Erythroblast (primary cell): ENCODE results near the gene DPM3.
"Not testable (repeated sequence)": the region's sequence is repeated elsewhere in the genome, so short reads cannot be mapped to it uniquely, and the experiment has no call there.

ENCODE experiments used
- DNase-seq, 2 experiments: peaks; one replicate each; lab custom pipeline; 2025; lab: John Stamatoyannopoulos, UW
- GATA1 ChIP-seq: IDR thresholded peaks from 2 replicates; pipeline ENCODE4 v1.6.1; 2011; ENCODE audit warnings: low read depth, mild to moderate bottlenecking, control low read depth, low read length, moderate library complexity
- POLR2A ChIP-seq: IDR thresholded peaks from 2 replicates; pipeline ENCODE4 v1.6.1; 2011; ENCODE audit warnings: mild to moderate bottlenecking, low read length

Gene DPM3

DNA sequence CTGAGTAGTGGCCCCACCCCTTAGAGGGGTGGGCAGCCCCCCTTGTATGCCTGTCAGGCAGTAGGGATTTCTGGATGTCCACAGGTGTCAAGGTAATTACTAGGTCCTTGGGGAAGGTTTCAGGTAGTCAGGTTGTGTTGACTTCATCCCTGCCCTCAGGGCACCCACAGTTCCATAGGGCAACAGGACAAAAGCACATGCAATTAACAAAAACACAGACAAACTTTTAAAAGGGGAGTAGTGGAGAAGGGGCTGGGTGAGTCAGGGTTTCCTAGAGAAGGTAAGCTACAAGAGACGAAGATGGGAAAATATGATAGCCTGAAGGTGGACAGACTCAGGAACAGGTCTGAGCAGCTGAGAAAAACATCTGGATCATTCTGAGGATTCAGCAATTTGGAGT, 18.7 kb upstream of the DPM3 start:
- DNase-seq = no peak
- TF ChIP-seq POLR2A = no peak
- TF ChIP-seq GATA1 = no peak

DNA sequence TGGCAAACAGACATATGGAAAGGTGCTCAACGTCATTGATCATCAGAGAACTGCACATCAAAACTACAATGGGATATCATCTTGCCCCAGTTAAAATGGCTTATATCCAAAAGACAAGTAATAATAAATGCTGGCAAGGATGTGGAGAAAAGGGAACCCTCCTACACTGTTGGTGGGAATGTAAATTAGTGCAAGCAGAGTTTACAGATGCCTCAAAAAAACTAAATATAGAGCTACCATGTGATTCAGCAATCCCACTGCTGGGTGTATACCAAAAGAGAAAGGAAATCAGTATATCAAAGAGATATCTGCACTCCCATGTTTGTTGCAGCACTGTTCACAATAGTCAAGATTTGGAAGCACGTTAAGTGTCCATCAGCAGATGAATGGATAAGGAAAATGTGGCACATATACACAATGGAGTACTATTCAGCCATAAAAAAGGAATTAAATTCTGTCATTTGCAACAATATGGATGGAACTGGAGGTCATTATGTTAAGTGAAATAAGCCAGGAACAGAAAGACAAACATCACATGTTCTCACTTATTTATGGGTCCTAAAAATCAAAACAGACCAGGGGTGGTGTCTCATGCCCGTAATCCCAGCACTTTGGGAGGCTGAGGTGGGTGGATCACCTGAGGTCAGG, 15.8 kb upstream of the DPM3 start:
- DNase-seq = not testable (repeated sequence)

DNA sequence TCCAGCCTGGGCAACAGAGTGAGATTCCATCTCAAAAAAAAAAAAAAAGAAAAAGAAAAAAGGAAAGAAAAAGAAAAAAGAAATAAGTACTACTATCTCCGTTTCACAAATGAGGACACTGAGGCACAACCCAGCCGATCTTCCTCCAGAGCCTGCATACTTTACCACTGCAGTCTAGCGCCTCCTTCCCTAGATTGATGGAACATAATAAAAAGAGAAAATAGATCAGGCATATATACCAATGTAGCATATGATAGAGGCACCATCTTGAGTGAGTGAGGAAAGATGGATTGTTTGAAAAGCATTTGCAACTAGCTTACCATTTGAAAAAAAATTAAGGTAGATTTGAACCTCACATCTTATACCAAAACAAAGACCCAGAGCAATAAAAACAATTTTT, 5.2 kb upstream of the DPM3 start:
- DNase-seq = no peak
- TF ChIP-seq GATA1 (no peak), POLR2A (no peak)

DNA sequence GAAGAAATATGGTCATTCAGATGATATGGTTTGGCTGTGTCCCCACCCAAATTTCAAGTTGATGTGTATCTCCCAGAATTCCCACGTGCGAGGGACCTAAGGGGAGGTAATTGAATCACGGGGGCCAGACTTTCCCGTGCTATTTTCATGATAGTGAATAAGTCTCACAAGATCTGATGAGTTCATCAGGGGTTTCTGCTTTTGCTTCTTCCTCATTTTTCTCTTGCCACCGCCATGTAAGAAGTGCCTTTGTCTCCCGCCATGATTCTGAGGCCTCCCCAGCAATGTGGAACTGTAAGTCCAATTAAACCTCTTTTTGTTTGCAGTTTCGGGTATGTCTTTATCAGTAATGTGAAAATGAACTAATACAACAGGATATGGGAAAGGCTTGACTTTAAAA, 1.4 kb upstream of the DPM3 start:
- no peak for TF ChIP-seq GATA1
- no peak for TF ChIP-seq POLR2A
- no peak for DNase-seq

DNA sequence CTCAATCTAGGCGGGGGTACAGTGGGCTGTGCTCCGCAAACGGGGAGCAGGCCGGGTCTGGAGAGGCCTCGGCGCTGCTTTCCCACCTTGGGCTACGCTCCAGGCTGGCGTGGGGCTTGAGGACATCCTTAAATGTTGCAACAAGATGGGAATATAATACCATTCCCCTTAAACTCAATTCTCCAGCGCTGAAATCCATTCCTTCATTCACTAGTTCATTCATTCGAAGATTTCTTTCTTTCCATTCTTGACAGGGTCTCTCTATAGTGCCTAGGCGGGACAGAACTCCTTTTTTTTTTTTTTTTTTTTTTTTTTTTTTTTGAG, 261 bp upstream of the DPM3 start:
- no peak for DNase-seq
- TF ChIP-seq GATA1 (no peak), POLR2A (no peak)

DNA sequence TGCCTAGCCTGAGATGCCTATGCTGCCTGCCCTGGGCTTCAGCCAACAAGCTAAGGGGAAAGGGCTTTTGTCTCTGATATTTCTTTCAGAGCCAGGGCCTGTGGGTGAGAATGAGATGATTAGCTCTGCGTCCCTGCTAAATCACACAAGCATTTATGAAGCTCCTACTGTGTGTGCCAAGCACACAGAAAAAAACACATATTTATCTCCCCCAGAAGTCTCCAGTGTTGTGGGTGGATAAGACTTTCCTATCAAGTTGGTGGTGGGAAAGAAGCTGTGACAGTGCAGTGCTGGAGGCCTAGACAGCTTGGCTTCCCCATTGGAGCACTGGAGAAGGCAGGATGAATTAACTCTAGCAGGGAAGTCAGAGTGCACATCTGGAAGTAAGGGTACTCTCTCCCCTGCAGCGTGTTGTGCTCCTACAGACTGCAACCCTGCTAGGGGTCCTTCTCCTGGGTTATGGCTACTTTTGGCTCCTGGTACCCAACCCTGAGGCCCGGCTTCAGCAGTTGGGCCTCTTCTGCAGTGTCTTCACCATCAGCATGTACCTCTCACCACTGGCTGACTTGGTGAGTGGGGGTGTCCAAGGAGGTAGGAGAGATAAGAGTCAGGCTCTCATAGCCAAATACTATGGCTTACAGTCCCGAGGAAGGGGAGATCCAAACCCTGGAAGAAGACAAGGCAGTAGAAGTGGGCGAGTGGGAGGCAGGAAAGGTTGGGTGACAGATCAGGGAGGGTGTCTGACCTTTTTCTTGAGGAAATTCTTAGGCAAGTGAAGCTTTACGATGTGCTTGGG, 3.0 kb downstream of the DPM3 start:
- TF ChIP-seq POLR2A = no peak
- TF ChIP-seq GATA1 = no peak
- DNase-seq = peak; percentile 36 to 64

DNA sequence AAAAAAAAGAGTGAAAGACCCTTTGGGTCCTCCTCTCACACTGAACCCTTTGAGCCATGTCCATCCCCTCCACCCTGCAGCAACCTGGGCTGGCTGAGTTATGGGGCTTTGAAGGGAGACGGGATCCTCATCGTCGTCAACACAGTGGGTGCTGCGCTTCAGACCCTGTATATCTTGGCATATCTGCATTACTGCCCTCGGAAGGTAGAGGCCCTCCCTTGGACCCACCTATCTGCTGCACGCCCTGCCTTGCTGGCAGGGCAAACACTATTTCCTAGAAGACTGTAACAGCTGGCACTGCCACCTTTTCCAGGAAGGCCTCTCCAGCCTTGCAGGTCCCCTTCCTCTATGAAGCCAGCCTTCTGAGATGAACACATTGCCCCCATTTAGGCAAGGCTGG, 3.6 kb downstream of the DPM3 start:
- DNase-seq = no peak
- TF ChIP-seq POLR2A (peak; percentile 61), GATA1 (no peak)

DNA sequence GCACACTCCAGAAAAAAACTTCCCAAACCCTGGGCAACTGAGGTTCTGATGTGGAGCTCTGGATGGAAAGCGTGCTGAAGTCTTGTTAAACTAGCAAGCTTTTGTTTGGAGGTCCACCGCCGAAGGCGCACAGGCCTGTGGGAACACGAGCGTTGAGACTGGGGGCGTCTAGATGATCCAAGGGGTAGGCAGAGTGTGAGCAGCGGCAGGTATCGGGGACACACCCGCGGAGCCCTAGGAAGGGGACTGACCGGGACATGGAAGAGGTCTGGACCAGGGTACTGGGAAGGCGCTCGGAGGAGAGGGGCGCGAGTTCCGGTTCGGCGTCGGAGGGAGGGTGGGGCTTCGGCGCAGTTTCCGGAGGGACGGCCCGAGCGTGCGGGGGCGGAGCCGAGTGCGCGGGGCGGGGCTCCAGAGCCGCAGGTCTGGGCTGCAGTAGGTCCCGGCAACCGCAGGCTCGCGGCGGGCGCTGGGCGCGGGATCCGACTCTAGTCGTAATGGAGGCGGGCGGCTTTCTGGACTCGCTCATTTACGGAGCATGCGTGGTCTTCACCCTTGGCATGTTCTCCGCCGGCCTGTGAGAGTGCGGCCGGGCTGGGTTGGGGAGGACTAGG, 4.8 kb downstream of the DPM3 start, which contains the start of gene SLC50A1:
Gene SLC50A1, plus strand, starts transcription at position 438 of the 614 bp plus-strand sequence. Its CDS starts 60 bp downstream, at position 498.
- TF ChIP-seq POLR2A (peak; percentile 97), GATA1 (no peak)
- DNase-seq = peak; percentile 94 to 97

DNA sequence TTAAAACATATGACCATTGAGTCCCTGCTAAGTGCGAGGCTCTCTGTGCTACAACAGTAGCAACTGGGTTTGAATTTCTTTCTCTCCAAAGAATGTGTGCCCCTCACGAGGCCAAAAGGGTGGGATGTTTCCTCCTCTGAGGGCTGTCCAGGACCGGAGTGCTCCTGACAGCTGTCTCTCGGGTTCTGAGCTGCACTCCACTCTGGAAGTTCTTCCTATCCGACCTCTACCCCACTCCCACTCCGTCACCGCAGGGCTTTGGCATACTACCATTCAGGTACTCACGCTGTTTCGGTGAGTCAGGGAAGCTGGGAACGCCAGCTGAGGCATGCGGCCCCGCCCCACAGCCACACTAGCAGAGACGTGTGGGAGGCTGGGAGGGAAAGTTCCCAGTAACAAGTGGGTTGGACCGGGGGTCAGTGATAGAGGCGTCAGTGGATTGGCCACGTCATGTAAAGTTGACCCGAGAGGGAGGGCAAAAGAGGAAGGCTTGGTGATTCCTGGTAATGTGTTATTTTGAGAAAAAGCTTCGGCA, 5.4 kb downstream of the DPM3 start:
- DNase-seq = peak; percentile 67 to 83
- TF ChIP-seq POLR2A (no peak), GATA1 (no peak)

DNA sequence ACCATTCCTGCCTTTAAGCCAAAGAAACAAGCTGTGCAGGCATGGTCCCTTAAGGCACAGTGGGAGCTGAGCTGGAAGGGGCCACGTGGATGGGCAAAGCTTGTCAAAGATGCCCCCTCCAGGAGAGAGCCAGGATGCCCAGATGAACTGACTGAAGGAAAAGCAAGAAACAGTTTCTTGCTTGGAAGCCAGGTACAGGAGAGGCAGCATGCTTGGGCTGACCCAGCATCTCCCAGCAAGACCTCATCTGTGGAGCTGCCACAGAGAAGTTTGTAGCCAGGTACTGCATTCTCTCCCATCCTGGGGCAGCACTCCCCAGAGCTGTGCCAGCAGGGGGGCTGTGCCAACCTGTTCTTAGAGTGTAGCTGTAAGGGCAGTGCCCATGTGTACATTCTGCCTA, 6.0 kb downstream of the DPM3 start:
- TF ChIP-seq POLR2A (no peak), GATA1 (no peak)
- no peak for DNase-seq

DNA sequence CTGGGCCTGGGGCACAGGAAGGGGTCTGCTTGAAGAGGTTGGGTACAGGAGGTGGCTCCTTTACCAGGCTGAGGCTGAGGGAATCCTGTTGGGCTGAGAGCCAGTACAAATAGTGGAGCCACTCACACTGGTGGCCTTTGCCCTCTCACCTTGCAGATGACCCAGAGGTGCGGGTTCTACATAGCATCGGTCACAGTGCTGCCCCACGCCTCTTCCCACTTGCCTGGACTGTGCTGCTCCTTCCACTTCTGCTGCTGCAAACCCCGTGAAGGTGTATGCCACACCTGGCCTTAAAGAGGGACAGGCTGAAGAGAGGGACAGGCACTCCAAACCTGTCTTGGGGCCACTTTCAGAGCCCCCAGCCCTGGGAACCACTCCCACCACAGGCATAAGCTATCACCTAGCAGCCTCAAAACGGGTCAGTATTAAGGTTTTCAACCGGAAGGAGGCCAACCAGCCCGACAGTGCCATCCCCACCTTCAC, 6.5 kb downstream of the DPM3 start:
- DNase-seq = no peak
- TF ChIP-seq POLR2A = no peak
- TF ChIP-seq GATA1 = no peak

DNA sequence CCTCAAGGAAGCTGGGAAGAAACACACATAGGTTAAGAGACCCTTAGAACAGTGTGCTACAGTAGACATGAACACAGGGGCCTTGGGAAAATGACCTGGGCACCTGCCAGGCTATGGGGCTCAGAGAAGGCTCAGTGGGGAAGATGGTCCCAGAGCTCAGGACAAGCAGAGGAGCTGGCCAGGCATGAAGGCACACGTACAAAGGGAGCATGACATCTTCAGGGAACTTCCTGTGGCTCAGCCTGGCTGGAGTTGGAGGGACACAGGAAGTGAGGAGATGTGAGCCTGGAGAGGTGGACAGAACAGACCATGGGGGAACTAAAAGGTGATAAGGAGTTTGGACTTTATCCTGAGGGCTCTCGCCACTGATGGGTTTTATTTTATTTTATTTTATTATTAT, 8.5 kb downstream of the DPM3 start:
- TF ChIP-seq POLR2A = no peak
- no peak for TF ChIP-seq GATA1
- no peak for DNase-seq

DNA sequence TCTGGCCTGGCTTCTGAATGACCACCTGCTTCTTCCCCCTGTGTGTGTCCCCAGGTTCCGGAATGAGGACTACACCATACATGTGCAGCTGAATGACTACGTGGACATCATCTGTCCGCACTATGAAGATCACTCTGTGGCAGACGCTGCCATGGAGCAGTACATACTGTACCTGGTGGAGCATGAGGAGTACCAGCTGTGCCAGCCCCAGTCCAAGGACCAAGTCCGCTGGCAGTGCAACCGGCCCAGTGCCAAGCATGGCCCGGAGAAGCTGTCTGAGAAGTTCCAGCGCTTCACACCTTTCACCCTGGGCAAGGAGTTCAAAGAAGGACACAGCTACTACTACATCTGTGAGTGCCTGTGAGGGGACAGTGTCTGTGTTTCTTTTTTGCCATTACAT, 9.0 kb downstream of the DPM3 start:
- TF ChIP-seq GATA1 (no peak), POLR2A (no peak)
- no peak for DNase-seq
